Cardiac muscle cell (in vitro differentiated cells and primary cell): ENCODE measurements around the gene CEP72. TPM values are rescaled to one million over a fixed set of nuclear protein-coding genes. Genes with fewer than 3 reads are reported as not detected.
"Not testable (repeated sequence)": the region's sequence is repeated elsewhere in the genome, so short reads cannot be mapped to it uniquely, and the experiment has no call there.

Experiments used
- DNase-seq, 2 donors: peaks; one replicate each; pipeline versions ENCODE4 v3.0.0 to v3.0.0-alpha.2; 2010 to 2017; ENCODE audit warnings: low read depth in 1 of 2, low spot score in 1 of 2
- H3K27ac ChIP-seq: fragments of 200-600 bp; sonication (generic); 2 replicates; pipeline ENCODE4 v1.5.1; 2016
- H3K27me3 ChIP-seq: fragments of 200-600 bp; sonication (generic); 2 replicates; pipeline ENCODE4 v1.6.0; 2016; ENCODE audit warnings: control low read depth
- H3K36me3 ChIP-seq: fragments of 200-600 bp; sonication (generic); 2 replicates; pipeline ENCODE4 v1.5.1; 2016; ENCODE audit warnings: control low read depth
- H3K4me1 ChIP-seq: fragments of 200-600 bp; sonication (generic); 2 replicates; pipeline ENCODE4 v1.8.1; 2017; ENCODE audit warnings: low read depth, mild to moderate bottlenecking, mixed run types
- H3K4me3 ChIP-seq: fragments of 200-600 bp; sonication (generic); 2 replicates; pipeline ENCODE4 v1.5.1; 2016; ENCODE audit warnings: mild to moderate bottlenecking
- H3K9me3 ChIP-seq: fragments of 200-600 bp; sonication (generic); 2 replicates; pipeline ENCODE4 v1.5.1; 2017; ENCODE audit warnings: low read depth, mild to moderate bottlenecking, control low read depth
- polyA plus RNA-seq: library from polyadenylated mRNA; unstranded; fragments of >200 nt; fragmentation: Nextera tagmentation; extraction: Ambion mirVana; gene quantifications from 2 replicates; pipeline ENCODE4 v1.2.1, GENCODE V29; 2016
- total RNA-seq: library from RNA; depleted of rRNA; stranded (reverse); fragments of >200 nt; gene quantifications from 2 replicates; pipeline ENCODE4 v1.2.3, GENCODE V29; 2016
- TF ChIP-seq, protein P1 (sequence below): IDR thresholded peaks from 2 replicates; pipeline ENCODE4 v1.5.1; 2012; ENCODE audit warnings: low read depth, mild to moderate bottlenecking, low read length

CEP72 gene
- total and polyA plus RNA-seq, 2 experiments from 2014 or later = 6.6 to 8.5 TPM

DNA sequence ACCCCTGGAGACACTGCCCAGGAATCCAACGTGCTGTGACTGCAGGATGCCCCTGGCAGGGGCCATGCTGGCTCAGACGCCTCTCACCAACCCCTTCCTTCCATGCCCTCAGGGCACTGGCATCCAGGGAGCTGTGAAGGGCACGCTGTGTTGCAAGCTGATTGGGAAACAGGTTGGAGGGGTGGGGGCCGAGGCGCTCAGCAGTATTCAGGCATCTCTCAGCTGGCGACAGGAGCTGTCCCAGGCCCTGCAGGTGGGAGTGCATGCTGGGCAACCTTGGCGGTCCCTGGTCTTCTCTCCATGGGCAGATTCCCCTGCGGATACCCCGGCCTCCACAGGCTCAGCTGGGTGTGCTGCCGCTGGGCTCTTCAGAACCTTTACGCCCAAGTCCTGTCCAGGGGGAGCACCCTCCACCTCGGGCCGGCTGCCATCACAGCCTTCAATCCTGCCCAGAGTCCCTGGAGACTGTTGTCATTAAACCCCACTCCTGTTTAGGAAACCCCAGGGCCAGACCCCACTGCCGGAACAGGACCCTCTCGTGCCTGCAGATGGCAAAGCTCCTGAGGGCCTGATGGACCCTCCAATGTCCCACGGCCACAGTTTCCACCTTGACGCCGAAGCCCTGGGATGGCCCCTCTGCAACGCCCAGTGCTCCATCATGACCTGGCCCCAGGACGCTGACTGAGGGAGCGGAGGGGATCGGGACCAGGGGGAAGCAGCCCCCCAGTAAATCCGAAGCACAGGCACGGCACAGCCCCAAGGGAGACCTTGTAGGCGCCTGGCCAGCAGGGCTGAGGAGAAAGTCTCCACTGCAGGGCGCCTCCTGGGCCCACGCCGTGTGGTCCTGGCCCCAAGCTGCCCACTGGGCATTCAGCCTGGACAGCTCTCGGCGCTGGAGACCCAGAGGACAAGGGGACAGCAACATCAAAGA lies 71.7 kb downstream of the CEP72 start:
- DNase-seq = no peak

DNA sequence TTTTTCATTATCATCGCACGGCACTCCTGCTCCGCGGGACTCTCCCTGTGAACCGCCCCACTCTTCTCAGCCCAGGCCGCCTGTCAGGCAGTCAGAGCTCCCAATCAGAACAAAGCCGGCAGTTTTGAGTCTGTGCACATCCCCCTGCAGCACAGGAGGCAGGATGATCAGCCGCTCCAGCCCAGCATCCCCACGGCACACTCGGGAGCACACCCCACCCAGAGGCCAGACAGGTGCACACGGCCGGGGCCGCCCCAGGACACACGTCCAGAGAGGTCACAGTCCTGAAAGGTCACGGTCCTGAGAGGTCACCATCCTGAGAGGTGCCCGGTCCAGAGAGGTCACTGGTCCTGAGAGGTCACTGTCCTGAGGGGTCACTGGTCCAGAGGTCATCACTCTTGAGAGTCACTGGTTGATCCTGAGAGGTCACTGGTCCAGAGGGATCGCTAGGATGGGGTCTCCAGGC lies 72.6 kb downstream of the CEP72 start:
- H3K9me3 ChIP-seq = no peaks in the 10 kb centered on the region
- no peaks in the 10 kb centered on the region for H3K36me3 ChIP-seq
- H3K4me3 ChIP-seq = no peak overlapping the region
- no peaks in the 10 kb centered on the region for H3K27me3 ChIP-seq
- H3K4me1 ChIP-seq = no peaks in the 10 kb centered on the region
- DNase-seq = no peak
- no peak overlapping the region for H3K27ac ChIP-seq
- TF ChIP-seq, protein P1, sequence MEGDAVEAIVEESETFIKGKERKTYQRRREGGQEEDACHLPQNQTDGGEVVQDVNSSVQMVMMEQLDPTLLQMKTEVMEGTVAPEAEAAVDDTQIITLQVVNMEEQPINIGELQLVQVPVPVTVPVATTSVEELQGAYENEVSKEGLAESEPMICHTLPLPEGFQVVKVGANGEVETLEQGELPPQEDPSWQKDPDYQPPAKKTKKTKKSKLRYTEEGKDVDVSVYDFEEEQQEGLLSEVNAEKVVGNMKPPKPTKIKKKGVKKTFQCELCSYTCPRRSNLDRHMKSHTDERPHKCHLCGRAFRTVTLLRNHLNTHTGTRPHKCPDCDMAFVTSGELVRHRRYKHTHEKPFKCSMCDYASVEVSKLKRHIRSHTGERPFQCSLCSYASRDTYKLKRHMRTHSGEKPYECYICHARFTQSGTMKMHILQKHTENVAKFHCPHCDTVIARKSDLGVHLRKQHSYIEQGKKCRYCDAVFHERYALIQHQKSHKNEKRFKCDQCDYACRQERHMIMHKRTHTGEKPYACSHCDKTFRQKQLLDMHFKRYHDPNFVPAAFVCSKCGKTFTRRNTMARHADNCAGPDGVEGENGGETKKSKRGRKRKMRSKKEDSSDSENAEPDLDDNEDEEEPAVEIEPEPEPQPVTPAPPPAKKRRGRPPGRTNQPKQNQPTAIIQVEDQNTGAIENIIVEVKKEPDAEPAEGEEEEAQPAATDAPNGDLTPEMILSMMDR = no peak

More for the DNA sequence above, 71.7 kb downstream of the CEP72 start:
- Histone ChIP-seq H3K36me3 (no peaks in the 10 kb centered on the region), H3K27ac (no peak overlapping the region), H3K4me3 (no peak overlapping the region), H3K9me3 (no peaks in the 10 kb centered on the region), H3K4me1 (no peaks in the 10 kb centered on the region), H3K27me3 (no peaks in the 10 kb centered on the region)
- TF ChIP-seq, protein P1 = no peak

DNA sequence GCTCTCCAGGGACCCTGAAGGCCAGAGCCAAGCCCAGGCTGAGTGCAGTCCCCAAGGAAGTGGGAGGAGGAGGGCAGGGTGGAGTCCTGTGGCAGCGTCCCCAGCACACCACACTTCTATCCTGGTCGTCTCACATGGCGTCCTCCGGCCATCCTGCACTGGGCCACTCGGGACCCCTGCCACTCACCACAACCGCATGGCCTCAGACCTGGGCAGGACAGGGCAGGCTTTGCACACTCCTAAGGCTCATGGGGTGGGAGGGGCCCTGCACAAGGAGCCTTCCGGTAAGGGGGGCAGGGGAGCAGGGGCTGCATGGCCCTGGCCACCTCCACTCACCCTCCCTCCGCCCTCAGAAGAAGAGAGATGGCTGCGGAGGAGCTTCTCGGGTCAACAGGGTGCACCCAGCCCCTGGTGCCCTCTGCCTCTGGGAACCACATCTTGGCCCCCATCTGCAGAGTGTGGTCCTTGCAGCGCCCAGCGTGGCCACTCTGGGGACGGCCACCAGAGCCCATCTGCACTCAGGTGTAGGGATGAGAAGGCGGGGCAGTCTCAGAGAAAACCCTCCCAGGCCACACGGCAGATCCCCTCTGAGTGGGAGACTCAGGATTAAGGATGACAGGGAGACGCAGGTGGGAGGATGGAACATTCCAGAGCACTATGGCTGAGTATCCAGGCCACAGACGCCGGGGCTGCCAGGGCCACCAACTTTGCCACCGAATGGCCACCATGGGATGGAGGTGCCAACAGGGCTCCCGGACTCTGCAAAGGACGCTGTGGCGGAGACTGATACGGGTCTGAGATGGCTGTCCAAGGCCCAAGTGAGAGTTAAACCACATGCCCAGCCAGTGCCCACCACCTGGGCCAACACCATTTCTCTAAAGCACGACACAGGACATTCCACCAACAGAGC lies 73.4 kb downstream of the CEP72 start:
- H3K4me1 ChIP-seq = no peaks in the 10 kb centered on the region
- no peak overlapping the region for H3K27ac ChIP-seq
- DNase-seq = no peak
- no peaks in the 10 kb centered on the region for H3K36me3 ChIP-seq
- H3K27me3 ChIP-seq = no peaks in the 10 kb centered on the region
- H3K9me3 ChIP-seq = no peaks in the 10 kb centered on the region
- no peak overlapping the region for H3K4me3 ChIP-seq
- TF ChIP-seq, protein P1 = no peak

DNA sequence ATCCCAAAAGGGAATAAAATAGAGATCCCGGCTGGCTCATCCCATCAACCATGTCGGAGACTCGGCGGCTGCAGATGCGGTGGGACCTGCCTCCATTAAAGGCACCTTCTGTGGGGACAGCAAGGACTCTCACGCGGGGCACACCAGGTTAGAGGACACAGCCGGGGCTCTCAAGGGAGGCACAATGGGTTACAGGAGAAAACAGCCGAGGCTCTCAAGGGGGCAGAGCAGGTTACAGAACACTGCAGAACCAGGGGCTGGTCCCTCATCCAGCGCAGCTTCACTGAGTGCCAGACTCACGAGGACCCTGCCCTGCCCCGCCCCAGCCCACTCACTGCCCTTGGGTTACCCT lies 74.0 kb downstream of the CEP72 start:
- H3K27ac ChIP-seq, H3K4me1 ChIP-seq, H3K9me3 ChIP-seq, DNase-seq, H3K27me3 ChIP-seq, H3K4me3 ChIP-seq, H3K36me3 ChIP-seq: not testable (repeated sequence)

DNA sequence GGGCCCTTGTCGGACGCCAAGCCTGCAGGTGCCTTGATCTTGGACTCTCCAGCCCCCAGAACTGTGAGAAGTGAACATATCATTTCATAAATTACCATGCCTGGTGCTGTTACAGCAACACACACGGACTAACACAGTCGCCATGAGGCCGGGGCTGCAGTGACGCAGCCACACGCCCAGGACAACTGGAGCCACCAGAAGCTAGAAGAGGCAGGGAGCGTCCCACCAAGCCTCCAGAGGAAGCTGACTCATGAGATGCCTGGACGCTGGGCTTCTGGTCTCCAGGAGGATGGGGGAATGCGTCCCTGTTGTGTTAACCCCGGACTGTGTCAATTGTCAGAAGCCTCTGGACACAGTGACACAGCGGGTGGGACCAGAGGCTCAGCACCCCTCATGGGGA lies 74.8 kb downstream of the CEP72 start:
- H3K27me3 ChIP-seq, H3K9me3 ChIP-seq, H3K4me3 ChIP-seq, H3K4me1 ChIP-seq, H3K27ac ChIP-seq, H3K36me3 ChIP-seq, DNase-seq: not testable (repeated sequence)

DNA sequence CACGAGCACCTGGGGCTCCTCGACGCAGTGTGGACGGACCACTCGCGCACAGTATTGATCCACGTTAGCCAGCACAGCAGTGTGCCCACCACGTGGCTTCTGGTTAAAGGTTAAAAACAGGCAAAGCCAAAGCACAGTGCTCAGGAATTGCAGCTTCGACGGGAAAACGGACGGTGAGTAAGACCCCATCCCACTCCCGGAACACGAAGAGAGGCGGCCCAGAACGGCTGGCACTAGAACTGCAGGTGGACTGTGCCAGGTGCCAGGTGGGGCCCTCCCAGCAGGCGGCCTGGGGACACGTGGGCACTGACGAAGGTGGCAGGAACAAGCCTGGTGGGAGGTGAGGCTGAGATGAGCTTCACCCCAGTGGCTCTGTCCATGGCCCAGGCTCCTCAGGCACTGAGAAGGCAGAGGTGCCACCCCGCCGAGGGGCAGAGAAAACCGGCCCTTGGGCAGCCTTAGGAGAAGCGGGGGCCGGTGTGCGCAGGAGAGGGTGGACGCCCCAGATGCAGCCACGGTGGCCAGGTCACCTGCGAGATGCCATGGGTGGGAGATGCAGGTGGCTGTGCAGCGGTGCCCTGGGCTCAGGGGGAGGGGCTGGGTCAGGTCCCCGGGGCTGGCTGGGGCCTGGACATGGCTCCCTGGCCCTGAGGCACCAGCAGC lies 76.3 kb downstream of the CEP72 start:
- DNase-seq, H3K9me3 ChIP-seq, H3K4me3 ChIP-seq, H3K36me3 ChIP-seq, H3K27ac ChIP-seq, H3K27me3 ChIP-seq, H3K4me1 ChIP-seq: not testable (repeated sequence)

DNA sequence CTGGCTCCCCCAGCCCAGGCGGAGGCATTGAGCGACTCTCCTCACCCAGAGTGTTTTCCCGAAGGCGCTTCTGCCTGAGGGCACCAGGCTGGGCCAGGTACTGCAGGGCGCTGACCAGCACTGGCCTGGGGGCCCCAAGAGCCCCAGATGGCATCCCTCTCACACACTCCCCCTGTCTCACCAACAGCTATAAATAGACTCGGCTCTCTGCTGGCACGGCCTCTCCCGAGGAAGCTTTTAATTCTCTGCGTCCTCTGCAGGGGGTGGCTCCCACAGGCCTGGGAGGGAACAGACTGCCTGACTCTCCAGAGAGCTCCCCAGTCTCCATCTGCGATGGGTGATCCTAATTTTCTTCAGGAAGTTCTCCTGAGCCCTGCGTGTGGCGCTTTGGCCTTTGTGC lies 78.2 kb downstream of the CEP72 start:
- H3K4me3 ChIP-seq, H3K27ac ChIP-seq, H3K9me3 ChIP-seq: not testable (repeated sequence)

DNA sequence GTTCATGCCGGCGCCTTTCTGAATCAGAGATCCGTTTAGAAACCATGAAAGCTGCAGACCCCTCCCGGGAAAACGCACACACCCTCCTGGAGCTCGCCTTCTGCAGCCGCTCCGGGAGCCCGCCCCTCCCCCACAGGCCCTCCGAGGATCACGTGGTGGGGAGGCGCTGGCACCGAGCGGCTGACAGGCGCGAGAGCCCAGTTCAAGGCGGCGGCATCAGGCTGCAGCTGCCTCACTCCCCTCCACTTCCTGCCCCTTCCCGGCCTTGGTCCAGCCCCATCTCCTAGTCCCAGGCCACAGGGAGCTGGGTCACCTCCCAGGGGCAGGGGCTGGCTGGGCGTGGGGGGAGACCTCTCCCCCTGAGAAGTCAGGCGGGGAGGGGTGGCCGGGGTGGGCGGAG lies 78.9 kb downstream of the CEP72 start:
- H3K4me3 ChIP-seq, H3K27ac ChIP-seq, DNase-seq, H3K36me3 ChIP-seq, H3K27me3 ChIP-seq, H3K4me1 ChIP-seq, H3K9me3 ChIP-seq: not testable (repeated sequence)

More for the DNA sequence above, 78.2 kb downstream of the CEP72 start:
- H3K4me1 ChIP-seq, DNase-seq, H3K36me3 ChIP-seq, H3K27me3 ChIP-seq: not testable (repeated sequence)
